HG03045 (cell line): Measurements from ENCODE around the gene LARP1.
"Not testable (repeated sequence)": the region's sequence is repeated elsewhere in the genome, so short reads cannot be mapped to it uniquely, and the experiment has no call there.

Experiments
- ATAC-seq: cut with Tn5 transposase; IDR thresholded peaks from one replicate; pipeline ENCODE4 v1.9.1; 2021; ENCODE audit warnings: mild to moderate bottlenecking, moderate library complexity; ENCODE audit not compliant: unreplicated experiment

LARP1 gene

DNA sequence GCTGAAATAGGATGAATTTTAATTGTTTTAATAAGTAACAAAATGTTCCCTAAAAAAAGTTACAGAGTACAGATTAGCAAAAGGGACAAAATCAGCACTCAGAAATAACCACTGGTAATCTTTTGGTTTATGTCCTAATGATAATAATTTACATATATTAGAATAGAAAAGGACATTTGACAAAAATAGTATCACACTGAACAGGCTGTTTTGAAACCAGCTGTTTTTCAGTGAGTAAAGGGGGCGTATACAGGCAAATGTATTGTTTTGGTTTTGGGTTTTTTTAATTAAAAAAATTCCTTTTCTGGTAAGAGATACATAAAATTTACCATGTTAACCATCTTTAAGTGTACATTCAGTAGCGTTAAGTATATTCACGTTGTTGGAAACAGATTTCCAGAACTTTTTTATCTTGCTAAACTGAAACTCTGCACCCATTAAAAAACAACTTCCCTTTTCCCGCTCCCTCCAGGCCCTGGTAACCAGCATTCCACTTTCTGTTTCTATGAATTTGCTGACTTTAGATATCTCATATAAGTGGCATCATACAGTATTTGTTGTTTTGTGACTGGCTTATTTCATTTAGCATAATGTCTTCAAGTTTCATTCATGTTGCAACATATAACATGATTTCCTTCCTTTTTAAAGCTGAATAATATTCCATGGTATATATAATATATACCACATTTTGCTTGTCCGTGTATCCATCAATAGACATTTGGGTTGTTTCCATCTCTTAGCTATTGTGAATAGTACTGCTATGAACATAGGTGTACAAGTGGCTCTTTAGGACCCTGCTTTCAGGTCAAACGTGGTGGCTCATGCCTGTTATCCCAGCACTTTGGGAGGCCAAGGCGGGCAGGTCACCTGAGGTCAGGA, 20.6 kb upstream of the LARP1 start:
- ATAC-seq: no peak

DNA sequence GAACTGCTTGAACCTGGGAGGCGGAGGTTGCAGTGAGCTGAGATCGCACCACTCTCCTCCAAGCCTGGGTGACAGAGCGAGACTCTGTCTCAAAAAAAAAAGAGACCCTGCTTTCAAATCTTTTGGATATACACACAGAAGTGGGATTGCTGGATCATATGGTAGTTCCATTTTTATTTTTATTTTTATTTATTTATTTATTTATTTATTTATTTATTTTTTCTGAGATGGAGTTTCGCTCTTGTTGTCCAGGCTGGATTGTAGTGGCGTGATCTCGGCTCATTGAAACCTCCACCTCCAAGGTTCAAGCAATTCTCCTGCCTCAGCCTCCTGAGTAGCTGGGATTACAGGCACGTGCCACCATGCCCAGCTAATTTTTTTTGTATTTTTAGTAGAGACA, 19.8 kb upstream of the LARP1 start:
- not testable (repeated sequence) for ATAC-seq

DNA sequence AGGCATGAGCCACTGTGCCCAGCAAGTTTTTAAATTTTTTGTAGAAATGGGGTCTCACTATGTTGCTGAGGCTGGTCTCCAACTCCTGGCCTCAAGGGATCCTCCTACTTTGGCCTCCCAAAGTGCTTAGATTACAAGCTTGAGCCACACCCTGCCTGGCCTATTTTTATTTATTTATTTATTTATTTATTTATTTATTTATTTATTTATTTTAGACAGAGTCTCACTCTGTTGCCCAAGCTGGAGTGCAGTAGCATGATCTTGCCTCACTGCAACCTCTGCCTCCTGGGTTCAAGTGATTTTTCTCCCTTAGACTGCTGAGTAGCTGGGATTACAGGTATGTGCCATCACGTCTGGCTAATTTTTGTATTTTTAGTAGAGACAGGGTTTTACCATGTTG, 18.8 kb upstream of the LARP1 start:
- not testable (repeated sequence) for ATAC-seq

DNA sequence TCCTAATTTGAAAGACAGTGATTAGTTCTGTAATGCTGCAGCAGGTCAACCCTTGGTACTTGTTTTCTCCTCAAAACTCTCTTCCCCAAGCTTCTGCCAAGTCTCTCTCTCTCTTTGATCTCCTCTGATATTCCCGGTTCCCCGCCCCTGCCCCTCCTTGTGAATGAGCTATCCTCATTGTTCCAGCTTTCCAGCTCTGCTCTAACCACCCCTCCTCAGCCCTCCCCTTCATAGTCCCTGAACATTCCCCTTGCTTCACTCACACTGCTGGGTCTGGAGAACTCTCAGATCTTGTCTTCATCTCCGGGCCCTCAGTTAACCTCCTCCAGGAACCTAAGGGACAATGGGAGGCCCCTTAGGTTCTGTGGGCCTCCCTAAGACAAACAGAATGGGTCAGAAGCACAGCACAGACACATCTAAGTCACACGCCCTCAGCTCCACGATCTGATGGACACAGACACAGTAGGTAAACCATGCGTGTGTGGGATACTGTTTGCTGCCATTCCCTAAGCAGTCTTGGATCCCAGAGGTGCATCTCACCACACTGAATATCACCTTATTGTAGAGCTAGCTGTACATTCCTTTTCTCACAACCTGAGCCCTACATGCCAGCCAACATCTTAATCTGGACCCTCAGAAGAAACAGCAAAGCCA, 17.4 kb upstream of the LARP1 start:
- ATAC-seq: no peak

DNA sequence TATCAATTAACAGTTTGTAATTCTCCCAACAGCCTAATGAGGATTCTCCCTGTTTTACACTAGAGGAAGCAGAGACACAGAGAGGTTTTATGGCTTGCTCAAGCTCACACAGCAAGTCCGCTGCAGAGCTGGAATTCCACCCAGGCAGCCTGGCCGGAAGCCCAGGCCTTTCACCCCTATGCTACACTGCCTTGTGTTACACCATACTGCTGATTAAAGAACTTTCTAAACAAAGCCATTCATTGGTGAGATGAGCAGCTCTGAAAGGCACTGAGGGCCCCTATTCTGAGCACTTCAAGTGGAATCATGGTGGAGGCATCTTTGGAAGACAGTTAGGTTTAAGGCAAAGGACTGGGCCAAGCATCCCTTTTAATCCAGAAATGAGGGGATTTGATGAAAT, 14.7 kb upstream of the LARP1 start:
- no peak for ATAC-seq

DNA sequence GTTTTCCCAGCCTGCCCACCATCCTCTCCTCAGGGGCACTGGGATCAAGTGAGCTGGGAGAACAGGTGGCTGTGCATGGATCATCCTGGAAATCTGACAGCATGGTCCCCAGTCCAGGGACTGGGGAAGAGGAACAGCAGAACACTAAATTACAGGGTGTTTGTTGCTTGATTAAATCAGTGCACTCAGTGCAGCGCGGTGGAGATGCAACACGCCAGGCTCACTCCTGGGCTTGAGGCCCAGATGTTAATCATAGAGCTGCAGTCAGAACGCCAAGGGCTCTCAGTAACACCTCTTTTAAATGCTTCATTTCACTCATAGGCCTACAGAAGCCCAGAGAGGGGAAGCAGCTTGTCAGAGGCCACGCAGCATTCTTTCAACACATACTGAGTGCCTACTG, 14.2 kb upstream of the LARP1 start:
- ATAC-seq: no peak

DNA sequence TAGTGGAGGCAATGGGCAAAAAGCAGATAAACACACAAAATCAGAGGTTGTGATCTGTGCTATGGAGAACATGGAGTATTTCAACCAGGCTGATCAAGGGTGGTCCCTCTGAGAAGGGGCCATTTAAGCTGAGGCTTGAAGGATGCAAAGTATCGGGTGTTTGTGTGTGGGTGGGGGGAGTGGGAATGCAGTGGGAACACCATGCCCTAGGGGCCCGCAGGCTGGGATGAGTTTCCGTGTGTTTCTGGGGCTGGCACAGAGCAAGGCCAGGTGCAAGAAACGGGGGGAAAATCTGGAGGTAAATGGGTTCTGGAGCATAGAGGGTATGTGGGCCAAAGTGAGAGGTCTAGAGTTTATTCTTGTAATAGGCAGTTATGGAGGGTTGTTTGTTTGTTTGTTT, 13.8 kb upstream of the LARP1 start:
- ATAC-seq: no peak

DNA sequence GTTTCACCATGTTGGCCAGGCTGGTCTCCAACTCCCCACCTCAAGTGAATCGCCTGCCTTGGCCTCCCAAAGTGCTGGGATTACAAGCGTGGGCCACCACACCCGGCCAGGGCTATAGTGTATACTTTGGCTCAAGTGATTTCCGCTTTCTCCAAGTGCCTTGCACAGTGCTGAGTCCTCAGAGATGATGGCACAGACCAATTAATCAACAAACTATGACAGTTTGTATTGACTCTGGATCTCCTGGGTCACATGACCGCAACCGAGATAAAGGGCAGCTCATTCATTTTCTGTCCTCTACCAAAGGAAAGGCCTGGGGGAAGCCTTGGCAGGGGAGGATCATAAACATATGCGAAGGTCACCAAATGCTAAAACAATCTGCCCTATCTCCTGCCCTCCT, 11.4 kb upstream of the LARP1 start:
- ATAC-seq: no peak

DNA sequence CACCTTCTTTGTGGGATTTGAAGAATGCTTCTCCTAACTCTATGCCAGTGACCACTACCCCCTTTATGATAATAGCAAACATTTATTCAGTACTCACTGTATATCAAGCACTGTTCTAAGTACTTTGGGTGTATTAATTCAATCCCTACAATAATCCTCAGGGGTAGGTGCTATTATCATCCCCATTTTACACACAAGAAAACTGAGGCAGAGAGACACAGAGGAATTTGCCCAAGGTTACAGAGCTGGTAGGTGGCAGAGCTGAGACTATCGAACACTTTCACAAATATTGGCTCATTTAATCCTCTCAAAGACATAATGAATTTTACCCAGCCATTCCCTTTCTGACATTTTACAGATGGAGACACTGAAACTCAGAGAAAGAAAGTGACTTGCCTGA, 9.8 kb upstream of the LARP1 start:
- ATAC-seq: no peak

DNA sequence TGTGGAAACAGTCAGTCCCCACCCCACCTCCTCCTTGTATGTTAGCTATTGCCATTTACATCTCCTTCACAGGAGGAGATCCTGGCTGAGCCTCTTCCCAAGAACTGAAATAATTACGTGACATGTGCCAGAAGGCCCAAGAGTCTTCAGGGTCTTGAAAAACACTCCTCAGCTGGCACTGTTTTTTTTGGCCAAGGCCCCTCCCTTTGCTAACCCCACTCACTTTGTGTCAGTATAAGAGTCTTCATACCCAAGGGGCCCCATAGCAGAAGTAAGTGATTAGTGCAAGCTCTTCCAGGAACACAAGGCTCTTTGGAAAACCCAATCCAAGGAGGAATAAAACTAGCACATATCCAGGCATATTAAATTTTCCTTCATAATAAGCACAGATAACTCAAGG, 5.7 kb upstream of the LARP1 start:
- no peak for ATAC-seq

DNA sequence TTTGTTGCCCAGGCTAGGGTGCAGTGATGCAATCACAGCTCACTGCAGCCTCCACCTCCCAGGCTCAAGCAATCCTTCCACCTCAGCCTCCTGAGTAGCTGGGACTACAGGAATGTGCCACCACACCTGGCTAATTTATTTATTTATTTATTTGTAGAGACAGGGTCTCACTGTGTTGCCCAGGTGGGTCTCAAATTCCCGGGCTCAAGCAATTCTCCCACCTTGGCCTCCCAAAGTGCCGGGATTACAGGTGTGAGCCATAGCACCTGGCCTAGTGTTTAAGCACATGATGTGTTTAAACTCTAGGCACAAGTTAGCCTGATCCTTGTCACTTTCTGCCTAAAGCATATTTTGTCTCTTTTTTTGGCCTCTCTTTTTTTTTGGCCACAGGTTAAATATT, 4.5 kb upstream of the LARP1 start:
- ATAC-seq: not testable (repeated sequence)

DNA sequence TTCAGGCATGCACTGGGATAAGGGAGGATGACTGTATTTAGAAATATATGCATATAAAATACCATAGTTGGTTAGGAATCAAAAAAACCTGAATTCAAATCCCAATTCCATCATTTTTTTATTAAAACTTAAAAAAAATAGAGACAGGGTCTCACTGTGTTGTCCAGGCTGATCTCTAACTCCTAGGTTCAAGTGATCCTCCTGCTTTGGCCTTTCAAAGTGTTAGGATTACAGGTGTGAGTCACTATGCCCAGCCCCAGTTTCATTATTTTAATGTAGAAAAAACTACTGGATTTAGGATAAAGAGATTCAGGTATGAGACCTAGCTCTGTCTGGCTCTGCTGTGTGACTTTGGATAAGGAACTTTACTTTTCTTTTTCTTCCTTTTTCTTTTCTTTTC, 3.3 kb upstream of the LARP1 start:
- no peak for ATAC-seq

DNA sequence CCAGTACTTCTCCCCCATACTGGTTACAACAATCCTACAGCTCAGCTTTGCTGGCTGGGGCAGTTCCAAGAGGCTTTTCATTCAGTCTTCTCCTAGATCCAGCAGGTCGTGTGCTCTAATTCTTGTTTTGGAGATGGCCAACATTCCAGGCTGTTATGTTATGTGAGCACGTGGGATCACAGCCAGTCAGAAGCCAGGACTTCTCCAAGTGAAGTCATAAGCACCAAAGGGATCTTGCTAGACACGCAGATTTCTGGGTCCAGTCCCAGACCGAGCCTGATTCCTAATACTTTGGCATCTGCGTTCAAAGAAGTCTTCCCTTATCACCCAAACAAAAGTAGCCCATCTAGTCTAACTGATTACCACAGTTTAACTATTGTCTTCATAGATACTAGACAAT, 1.4 kb upstream of the LARP1 start:
- ATAC-seq: no peak

DNA sequence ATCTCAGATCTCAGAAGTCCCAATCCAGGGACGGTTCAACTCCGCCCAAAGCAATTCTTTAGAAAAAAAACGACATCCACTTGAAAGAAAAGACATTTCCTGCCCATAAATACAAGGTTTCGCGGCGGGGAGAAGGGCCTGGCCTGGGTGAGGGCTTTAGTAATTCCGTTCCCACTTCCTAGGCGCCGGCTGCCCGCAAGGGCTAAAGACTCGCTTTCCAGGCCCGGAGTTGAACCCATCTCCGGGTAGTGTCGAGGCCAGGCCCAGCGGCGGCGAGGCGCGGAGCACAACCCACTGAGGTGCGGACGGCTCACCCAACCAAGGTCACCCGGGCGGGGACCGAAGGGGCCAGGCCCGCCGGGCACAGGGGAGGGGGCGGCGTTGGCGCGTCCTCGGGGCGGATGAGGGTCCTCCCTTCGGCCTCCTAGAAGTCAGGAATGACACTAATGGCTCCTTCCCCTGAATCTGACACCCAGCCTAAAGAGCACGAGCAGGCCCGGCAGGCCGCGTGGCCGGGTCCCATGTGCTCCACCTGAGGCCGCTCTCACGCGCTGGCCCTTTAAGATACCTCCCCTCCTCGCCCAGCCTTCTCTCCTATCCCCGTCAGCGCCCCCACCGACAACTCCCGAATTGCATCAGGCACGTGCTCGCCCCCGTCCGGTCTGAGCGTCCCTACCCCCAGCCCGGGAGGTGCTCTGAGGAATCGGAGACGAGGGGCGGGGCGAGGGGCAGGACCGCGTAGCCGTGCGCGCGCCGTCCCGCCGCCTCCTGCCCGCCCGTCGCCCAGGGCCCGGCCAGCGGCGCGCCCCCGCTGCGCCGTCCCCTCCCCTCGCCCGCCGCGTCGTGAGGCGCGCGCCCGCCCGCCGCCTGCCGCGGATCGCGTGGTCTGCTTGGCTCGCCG, 467 bp upstream of the LARP1 start:
- peak; percentile 92 for ATAC-seq

DNA sequence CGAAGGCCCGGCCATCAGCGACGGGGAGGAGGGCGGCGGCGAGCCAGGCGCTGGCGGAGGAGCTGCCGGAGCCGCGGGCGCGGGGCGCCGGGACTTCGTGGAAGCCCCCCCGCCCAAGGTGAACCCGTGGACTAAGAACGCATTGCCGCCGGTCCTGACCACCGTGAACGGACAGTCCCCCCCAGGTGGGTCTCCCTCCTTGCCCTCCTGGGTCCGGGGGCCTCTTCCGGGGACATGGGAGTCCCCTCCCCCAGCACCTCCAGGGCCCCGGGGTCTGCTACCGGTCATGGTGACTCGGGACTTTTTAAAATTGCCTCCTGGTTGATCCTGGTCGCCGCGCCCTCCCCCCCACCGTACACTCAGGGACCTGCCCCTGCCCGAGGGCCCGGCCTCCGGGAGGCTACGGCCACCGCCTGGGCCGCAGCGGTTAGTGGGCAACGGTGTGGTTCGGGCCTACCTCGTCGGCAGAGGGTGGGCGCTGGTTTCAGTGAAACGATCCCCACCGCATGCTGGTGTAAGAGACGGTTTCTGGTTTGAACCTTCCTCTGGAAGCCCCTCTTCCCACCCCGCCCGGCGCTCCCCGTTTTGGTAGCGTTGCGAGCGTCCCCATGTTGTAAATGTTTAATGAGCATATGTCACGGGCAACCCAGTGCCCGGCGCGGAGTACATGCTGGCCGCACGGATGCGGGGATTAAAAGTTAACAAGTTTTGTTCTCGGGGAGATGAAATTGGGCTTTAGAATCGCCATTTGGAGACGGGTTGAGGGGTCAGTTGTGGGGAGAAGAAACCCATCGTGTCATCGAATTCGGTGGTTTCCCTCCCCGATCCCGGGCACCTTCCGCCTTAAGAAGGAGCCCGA, 1.1 kb downstream of the LARP1 start:
- ATAC-seq: no peak

DNA sequence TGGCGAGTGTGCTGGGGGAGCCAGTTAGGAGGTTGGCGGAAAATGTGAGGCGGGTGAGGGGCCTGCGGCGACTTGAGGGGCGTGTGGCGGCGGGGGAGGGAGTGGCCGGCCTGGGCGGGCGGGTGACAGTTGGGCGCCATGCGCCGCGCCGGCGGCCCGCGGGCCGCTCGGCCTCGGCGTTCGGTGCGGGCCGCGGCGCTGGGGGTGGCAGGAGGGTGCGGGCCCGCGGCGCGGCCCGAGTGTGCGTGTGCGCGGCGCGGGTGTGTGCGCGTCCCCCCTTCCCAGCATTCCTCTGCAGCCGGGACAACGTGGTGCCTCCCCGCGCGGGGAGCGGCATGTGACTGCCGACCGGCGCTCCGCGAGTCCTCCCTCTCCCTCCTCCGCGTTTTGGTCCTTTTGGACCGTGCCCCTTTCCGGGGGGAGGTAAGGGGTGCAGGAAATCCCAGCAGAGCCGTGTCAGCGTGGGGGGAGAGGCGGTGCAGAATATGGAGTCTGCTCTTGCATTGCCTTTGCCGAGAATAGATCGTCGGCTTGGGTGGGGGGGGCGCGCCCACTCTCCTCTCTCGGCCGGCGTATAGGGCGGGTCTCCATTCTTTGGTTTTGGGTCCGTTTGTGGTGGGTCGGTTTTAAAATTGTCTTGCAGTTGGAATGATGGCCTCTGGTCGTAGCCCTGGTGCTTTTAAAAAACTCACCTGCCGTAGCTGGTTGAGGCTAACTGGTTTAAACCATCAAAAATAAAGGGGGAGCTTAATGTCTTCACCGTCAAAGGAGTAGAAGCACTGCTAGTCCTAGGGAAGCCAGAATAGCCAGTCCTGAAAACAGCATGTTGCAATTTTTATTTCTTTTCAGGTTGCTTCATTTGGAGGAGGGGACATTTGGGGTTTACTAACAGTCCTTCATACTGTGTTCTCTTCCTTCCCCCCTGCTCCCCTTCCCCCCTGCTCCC, 2.0 kb downstream of the LARP1 start:
- ATAC-seq: no peak

DNA sequence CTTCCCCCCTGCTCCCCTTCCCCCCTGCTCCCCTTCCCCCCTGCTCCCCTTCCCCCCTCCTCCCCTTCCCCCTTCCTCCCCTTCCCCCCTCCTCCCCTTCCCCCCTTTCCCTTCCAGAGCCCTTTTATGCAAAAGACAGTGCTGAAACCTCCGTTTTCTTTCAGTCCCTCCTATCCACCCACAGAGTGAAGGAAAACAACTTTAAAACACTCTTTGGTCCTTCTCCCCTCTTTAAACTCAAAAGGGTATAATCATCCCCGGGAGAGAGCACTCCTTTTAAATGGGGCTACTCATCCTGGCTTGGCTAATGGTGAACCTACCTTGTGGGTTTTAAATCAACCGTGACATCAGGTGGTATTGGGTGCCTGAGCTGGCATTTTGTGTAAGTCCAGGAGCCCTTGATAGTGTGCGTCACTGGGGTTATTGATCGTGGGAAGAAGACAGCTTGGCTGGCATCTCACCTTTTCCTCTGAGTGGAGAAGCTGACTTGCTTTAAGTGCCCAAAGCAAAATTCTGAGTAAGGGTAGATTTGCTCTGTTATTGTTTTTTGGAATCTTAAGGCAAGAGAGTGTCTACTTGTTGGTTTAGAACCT, 2.7 kb downstream of the LARP1 start:
- no peak for ATAC-seq

DNA sequence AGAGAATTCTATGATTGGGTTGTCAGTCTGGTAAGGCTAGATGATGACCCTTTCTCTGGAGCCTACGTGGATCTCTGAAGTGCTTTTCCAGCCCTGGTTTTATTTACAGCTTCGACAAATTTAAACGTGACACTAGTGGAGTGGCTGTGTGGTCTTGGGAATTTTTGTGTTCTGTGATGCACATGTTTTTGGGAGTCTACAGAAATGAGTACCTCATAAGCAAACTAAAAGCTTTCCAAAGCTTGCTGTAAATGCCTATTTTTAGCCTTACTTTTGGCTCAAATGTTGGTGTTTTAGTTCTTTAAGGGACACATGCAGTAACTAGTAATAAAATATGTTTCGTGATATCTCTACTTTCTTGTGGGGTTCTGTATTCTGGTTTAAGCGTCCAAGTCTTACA, 3.3 kb downstream of the LARP1 start:
- no peak for ATAC-seq

DNA sequence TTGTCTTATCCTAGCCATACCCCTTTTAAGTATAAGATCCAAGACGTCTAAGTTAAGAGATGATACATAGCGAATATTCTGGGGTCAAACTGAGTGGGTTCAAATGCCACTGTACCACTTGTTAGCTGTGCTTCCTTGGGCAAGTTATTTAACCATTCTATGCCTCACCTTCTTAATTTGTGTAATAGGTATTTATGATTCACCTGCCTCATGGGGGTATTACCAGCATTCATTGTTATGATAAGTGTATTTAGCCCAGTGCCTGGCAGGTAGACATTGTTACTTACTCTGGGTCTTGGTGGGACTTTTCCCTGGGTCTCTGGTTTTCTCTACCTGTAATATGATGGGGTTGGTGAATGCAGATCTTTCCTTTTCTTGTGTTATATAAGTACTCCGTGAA, 3.8 kb downstream of the LARP1 start:
- ATAC-seq: no peak
